ENCODE results near the gene SPC24. TPM values are rescaled to one million over a fixed set of nuclear protein-coding genes. Genes with fewer than 3 reads are reported as not detected.

SPC24 gene
- total and polyA plus RNA-seq, 9 of the 15 experiments (the other 6 are each of a cell fraction or from before 2014, with no cell fraction given) = 18.2 to 154 (median 60.9) TPM

DNA sequence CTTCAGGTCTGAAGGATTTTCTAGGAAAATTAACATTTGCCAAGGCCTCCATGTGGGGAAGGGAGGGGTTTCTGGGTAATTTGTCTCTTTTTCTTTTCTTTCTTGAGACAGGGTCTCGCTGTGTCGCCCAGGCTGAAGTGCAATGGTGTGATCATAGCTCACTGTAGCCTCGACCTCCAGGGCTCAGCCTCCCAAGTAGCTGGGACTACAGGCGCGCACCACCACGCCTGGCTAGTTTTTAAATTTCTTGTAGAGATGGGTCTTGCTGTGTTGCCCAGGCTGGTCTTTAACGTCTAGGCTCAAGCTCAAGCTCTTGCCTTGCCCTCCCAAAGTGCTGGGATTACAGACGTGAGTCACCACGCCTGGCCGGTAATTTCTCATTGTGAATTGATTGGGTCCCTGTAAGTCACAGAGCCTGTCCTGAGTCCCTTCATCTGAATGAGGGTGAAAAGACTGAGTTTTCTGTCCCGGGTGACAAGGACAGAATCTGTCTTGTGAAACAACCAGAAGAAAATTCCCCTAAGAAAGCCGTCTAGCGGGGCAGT is 10.0 kb upstream of the SPC24 start:
- Histone ChIP-seq H3K9ac (ENCODE audit: insufficient read depth in 1 of 2, low read depth in 2 of 2, low read length in 2 of 2) (no peak overlapping the region), H3K9me3 (replicated peaks; ENCODE audit: control insufficient read depth, insufficient read depth, low read depth, low read length) (no peaks in the 10 kb centered on the region), H4K20me1 (replicated peaks; ENCODE audit: control insufficient read depth, insufficient read depth, low read length) (no peaks in the 10 kb centered on the region), H3K27ac (ENCODE audit: extremely low read depth, low read depth, low read length) (no peak overlapping the region), H3K9me1 (ENCODE audit: control insufficient read depth, insufficient read depth, low read length) (no peaks in the 10 kb centered on the region), H3K79me2 (ENCODE audit: control insufficient read depth, insufficient read depth, low read length) (no peaks in the 10 kb centered on the region), H2AFZ (ENCODE audit: low read depth, low read length) (no peak overlapping the region), H3K36me3 (ENCODE audit: control insufficient read depth, insufficient read depth, low read length) (peaks cover 32% of the 10 kb centered on the region; the same call in 2 of the 3 replicates), H3K4me2 (ENCODE audit: insufficient read depth, low read length) (no peak overlapping the region), H3K4me3 (no peak overlapping the region), H3K4me1 (replicated peaks in 1 of 2; ENCODE audit: control insufficient read depth in 2 of 2, insufficient read depth in 2 of 2, low read length in 2 of 2) (peaks cover 0 to 3% of the 10 kb centered on the region in 2 experiments; a peak in 2 of 5 replicates), H3K27me3 (ENCODE audit: control insufficient read depth in 2 of 2, insufficient read depth in 2 of 2, low read length in 2 of 2) (no peaks in the 10 kb centered on the region)
- TF ChIP-seq ZNF551 (CRISPR knock-in tag; IDR thresholded peaks at IDR 0.05) (no peak), DPF2 (IDR thresholded peaks at IDR 0.05) (no peak), HDAC6 (IDR thresholded peaks at IDR 0.05; ENCODE audit: low read depth, low read length) (no peak), SMARCA5 (IDR thresholded peaks at IDR 0.05) (no peak), EP300 (IDR thresholded peaks at IDR 0.05; ENCODE audit: low read length) (no peak), CCAR2 (IDR thresholded peaks at IDR 0.05; ENCODE audit: low read depth, low read length) (no peak), CEBPZ (IDR thresholded peaks at IDR 0.05; ENCODE audit: borderline replicate concordance, low read depth, low read length) (no peak), POLR2B (IDR thresholded peaks at IDR 0.05; ENCODE audit: low read depth, partially characterized antibody) (no peak), MXI1 (IDR thresholded peaks at IDR 0.05; ENCODE audit: low read depth, low read length) (no peak), TCF7 (IDR thresholded peaks at IDR 0.05; ENCODE audit: borderline replicate concordance) (no peak), RNF2 (IDR thresholded peaks at IDR 0.05) (no peak), SIN3A (IDR thresholded peaks at IDR 0.05; ENCODE audit: borderline replicate concordance in 2 of 2, control insufficient read depth in 1 of 2, low read depth in 2 of 2, low read length in 2 of 2) (no peak)
- TF ChIP-seq, protein P1, sequence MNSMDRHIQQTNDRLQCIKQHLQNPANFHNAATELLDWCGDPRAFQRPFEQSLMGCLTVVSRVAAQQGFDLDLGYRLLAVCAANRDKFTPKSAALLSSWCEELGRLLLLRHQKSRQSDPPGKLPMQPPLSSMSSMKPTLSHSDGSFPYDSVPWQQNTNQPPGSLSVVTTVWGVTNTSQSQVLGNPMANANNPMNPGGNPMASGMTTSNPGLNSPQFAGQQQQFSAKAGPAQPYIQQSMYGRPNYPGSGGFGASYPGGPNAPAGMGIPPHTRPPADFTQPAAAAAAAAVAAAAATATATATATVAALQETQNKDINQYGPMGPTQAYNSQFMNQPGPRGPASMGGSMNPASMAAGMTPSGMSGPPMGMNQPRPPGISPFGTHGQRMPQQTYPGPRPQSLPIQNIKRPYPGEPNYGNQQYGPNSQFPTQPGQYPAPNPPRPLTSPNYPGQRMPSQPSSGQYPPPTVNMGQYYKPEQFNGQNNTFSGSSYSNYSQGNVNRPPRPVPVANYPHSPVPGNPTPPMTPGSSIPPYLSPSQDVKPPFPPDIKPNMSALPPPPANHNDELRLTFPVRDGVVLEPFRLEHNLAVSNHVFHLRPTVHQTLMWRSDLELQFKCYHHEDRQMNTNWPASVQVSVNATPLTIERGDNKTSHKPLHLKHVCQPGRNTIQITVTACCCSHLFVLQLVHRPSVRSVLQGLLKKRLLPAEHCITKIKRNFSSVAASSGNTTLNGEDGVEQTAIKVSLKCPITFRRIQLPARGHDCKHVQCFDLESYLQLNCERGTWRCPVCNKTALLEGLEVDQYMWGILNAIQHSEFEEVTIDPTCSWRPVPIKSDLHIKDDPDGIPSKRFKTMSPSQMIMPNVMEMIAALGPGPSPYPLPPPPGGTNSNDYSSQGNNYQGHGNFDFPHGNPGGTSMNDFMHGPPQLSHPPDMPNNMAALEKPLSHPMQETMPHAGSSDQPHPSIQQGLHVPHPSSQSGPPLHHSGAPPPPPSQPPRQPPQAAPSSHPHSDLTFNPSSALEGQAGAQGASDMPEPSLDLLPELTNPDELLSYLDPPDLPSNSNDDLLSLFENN (IDR thresholded peaks at IDR 0.05; ENCODE audit: low read depth in 2 of 2, low read length in 2 of 2) = no peak
- DNase-seq (ENCODE audit: extremely low read depth in 1 of 4, low spot score in 3 of 4) (no peak), ATAC-seq (no peak), FAIRE-seq (peak; percentile 6)
- 84% methylated on average over 11 of the region's 13 CpGs for WGBS (ENCODE audit: insufficient coverage, low coverage, missing lambda C conversion rate)
- ChIA-PET POLR2A (interaction anchor here (0.8 to 1.5 kb wide), 2 partner anchors 13 to 201 kb away, joined by 3 read pairs; no protein-coding TSS in a partner anchor), CTCF (ENCODE audit: low intra/inter-chr PET ratio) (no interaction called here)
- in situ Hi-C loops (cut with MboI) (no loop called here), intact Hi-C loops (cut with micrococcal nuclease) (no loop called here)
- BruUV-seq (replicated peaks) = no TSS peak
